LoVo (cell line): ENCODE results near the gene ZNF768.
"Not testable (repeated sequence)": the region's sequence is repeated elsewhere in the genome, so short reads cannot be mapped to it uniquely, and the experiment has no call there.

ENCODE experiments used
- DNase-seq: peaks from one replicate; pipeline ENCODE4 v3.0.0-alpha.2; 2016; ENCODE audit warnings: low spot score

ZNF768 gene

GRCh38 chr16:30533146-30533522, 6.8 kb upstream of the ZNF768 start:
- no peak for DNase-seq

GRCh38 chr16:30532285-30533145, 6.1 kb upstream of the ZNF768 start:
- DNase-seq: no peak

GRCh38 chr16:30530163-30531037, 4.0 kb upstream of the ZNF768 start:
- no peak for DNase-seq

- no peak for DNase-seq
Measured at GRCh38 chr16:30528799-30529457, 2.6 kb upstream of the ZNF768 start.

- no peak for DNase-seq
Measured at GRCh38 chr16:30527635-30528178, 1.3 kb upstream of the ZNF768 start.

GRCh38 chr16:30526823-30527634, 663 bp upstream of the ZNF768 start:
- DNase-seq: peak; percentile 98

GRCh38 chr16:30525844-30526136, 576 bp downstream of the ZNF768 start:
- no peak for DNase-seq

- DNase-seq: no peak
Measured at GRCh38 chr16:30524575-30525568, 1.5 kb downstream of the ZNF768 start.

- DNase-seq: no peak
Measured at GRCh38 chr16:30523768-30524574, 2.4 kb downstream of the ZNF768 start.

GRCh38 chr16:30522702-30523463, 3.5 kb downstream of the ZNF768 start:
- DNase-seq: not testable (repeated sequence)

GRCh38 chr16:30521873-30522641, 4.3 kb downstream of the ZNF768 start:
- DNase-seq: no peak

GRCh38 chr16:30521476-30521872, 4.9 kb downstream of the ZNF768 start:
- DNase-seq: no peak

- no peak for DNase-seq
Measured at GRCh38 chr16:30519120-30520049, 7.0 kb downstream of the ZNF768 start.

- DNase-seq: no peak
Measured at GRCh38 chr16:30518552-30518951, 7.8 kb downstream of the ZNF768 start.

- DNase-seq: no peak
Measured at GRCh38 chr16:30515275-30515674, 11.1 kb downstream of the ZNF768 start.

- DNase-seq: no peak
Measured at GRCh38 chr16:30511509-30511908, 14.9 kb downstream of the ZNF768 start.
